ENCODE results near the gene CDK14. TPM values are rescaled to one million over a fixed set of nuclear protein-coding genes. Genes with fewer than 3 reads are reported as not detected.
A peak's percentile ranks its signal among the peaks of the same experiment; 100 is the strongest.

The CDK14 gene
- total RNA-seq (10 to 100 TPM in 4 of 5 donors, under 1 TPM in 1; 0.58 to 43.9 (median 12.8) TPM), polyA plus RNA-seq (10 to 100 TPM in 1 of 3 donors, 1 to 10 TPM in 2; 3.0 to 14.2 (median 8.3) TPM)
- long read RNA-seq, donor 1, result 0 reads
- long read RNA-seq, donor 2, full-length matches to known transcripts, result 2 of 2 reads
- long read RNA-seq, donor 2, partial matches to known transcripts, result 0 of 2 reads
- long read RNA-seq, donor 2, other reads (novel, unspliced or antisense), result 0 of 2 reads
- long read RNA-seq, donor 3, result 0 reads
- long read RNA-seq, donor 4, result 0 reads
- long read RNA-seq, donor 5, full-length matches to known transcripts, result 3 of 3 reads
- long read RNA-seq, donor 5, partial matches to known transcripts, result 0 of 3 reads
- long read RNA-seq, donor 5, other reads (novel, unspliced or antisense), result 0 of 3 reads
- long read RNA-seq, donor 6, full-length matches to known transcripts, result 4 of 29 reads
- long read RNA-seq, donor 6, partial matches to known transcripts, result 25 of 29 reads
- long read RNA-seq, donor 6, other reads (novel, unspliced or antisense), result 0 of 29 reads
- long read RNA-seq, donor 7, full-length matches to known transcripts, result 2 of 2 reads
- long read RNA-seq, donor 7, partial matches to known transcripts, result 0 of 2 reads
- long read RNA-seq, donor 7, other reads (novel, unspliced or antisense), result 0 of 2 reads
- long read RNA-seq, donor 8, full-length matches to known transcripts, result 1 of 1 reads
- long read RNA-seq, donor 8, partial matches to known transcripts, result 0 of 1 reads
- long read RNA-seq, donor 8, other reads (novel, unspliced or antisense), result 0 of 1 reads
- long read RNA-seq, donor 9, result 0 reads
- long read RNA-seq, donor 10, result 0 reads

DNA sequence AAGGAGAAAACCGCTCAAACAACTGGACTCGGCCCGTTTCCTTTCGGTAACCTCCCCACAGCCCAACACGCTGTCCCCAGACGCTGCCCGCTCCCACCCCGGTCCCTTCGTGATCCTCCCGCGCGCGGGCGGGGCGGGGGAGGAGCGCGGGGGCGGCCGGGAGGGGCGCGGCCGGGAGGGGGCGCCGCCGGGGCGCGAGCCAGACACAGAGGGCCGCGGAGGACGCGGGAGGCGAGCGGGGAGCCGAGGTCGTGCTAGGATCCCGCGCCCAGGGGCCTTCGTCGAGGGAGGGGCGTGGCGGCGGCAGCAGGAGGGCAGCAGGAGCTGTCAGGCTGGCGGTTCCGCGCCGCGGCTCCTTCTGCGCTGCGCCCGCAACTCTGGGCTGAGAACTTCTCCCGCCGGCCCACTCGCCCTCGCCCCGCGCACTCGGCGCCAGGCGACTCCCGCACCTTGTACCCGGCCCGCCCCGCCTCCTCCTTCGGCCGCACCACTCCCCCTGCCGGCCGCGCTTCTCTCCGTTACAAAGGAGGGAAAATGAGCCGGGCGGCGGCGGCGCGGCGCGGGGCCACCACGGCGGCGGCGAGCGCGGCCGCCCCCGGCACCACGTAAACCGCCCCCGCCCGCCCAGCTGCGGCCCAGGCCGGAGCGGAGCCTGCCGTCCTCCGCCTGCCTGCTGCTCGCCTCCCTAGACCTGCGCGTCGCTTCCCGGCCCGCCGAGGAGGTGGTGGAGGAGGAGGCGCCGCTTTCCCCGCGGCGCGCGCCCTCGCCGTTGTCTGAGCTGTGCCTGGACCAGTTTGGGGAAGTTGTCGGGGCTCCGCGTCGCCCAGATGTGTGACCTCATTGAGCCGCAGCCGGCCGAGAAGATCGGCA, at the start of gene CDK14:
Gene CDK14 (plus strand): TSS at position 521 of the 870 bp plus-strand sequence. CDS start 307 bp downstream, at position 828.
- H3K27me3 ChIP-seq, result no peaks in the 10 kb centered on the region
- DNase-seq, result peak; percentile 85 to 93
- intact Hi-C loops (cut with DNase I; ENCODE audit: low total_unique reads), result no loop called here
- no peaks in the 10 kb centered on the region for H3K36me3 ChIP-seq
- peaks cover 0 to 46% (median 20%) of the 10 kb centered on the region in 4 donors for H3K4me1 ChIP-seq
- H3K27ac ChIP-seq, result peak within 1 kb of the TSS; percentile 81 to 92 (median 84)
- no peaks in the 10 kb centered on the region for H3K9me3 ChIP-seq
- WGBS, 5 donors, result 1% methylated on average over 22 to 118 of the region's 118 CpGs
- peak within 1 kb of the TSS; percentile 79 to 94 (median 84) for H3K4me3 ChIP-seq
- TF ChIP-seq, protein P1, sequence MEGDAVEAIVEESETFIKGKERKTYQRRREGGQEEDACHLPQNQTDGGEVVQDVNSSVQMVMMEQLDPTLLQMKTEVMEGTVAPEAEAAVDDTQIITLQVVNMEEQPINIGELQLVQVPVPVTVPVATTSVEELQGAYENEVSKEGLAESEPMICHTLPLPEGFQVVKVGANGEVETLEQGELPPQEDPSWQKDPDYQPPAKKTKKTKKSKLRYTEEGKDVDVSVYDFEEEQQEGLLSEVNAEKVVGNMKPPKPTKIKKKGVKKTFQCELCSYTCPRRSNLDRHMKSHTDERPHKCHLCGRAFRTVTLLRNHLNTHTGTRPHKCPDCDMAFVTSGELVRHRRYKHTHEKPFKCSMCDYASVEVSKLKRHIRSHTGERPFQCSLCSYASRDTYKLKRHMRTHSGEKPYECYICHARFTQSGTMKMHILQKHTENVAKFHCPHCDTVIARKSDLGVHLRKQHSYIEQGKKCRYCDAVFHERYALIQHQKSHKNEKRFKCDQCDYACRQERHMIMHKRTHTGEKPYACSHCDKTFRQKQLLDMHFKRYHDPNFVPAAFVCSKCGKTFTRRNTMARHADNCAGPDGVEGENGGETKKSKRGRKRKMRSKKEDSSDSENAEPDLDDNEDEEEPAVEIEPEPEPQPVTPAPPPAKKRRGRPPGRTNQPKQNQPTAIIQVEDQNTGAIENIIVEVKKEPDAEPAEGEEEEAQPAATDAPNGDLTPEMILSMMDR (IDR thresholded peaks at IDR 0.05), result peak in 4 of 7 experiments; percentile 2 to 61 (median 13)
- TF ChIP-seq POLR2AphosphoS5 (IDR thresholded peaks at IDR 0.05), result no peak

DNA sequence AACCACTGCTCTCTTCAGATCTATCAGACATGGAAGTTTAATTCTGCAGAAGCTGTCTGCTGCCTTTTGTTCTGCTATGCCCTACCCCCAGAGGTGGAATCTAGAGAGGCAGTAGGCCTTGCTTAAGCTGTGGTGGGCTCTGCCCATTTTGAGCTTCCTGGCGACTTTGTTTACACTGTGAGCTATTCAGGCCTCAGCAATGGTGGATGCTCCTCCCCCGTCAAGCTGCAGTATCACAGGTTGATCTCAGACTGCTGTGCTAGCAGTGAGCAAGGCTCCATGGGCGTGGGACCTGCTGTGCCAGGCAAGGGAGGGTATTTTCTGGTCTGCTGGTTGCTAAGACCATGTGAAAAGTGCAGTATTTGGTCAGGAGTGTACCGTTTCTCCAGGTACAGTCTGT, 45.1 kb upstream of the CDK14 start:
- intact Hi-C loops (cut with DNase I; ENCODE audit: low total_unique reads), result loop anchor here (10.0 kb wide), 2 partner anchors 74 to 484 kb away; no protein-coding TSS in a partner anchor
- H3K4me3 ChIP-seq, result no peak overlapping the region
- H3K4me1 ChIP-seq, result no peaks in the 10 kb centered on the region
- H3K9me3 ChIP-seq, result no peaks in the 10 kb centered on the region
- H3K36me3 ChIP-seq, result no peaks in the 10 kb centered on the region
- TF ChIP-seq EP300 (IDR thresholded peaks at IDR 0.05), result no peak
- TF ChIP-seq, protein P1 (IDR thresholded peaks at IDR 0.05), result no peak
- TF ChIP-seq POLR2A (IDR thresholded peaks at IDR 0.05), result no peak
- no peak for TF ChIP-seq POLR2AphosphoS5 (IDR thresholded peaks at IDR 0.05)
- WGBS, 5 donors, result 21 to 68% (median 41%) methylated on average over 4 of the region's 4 CpGs
- DNase-seq, result peak in 1 of 2 donors; percentile 27
- no peaks in the 10 kb centered on the region for H3K27me3 ChIP-seq
- no peak overlapping the region for H3K27ac ChIP-seq

DNA sequence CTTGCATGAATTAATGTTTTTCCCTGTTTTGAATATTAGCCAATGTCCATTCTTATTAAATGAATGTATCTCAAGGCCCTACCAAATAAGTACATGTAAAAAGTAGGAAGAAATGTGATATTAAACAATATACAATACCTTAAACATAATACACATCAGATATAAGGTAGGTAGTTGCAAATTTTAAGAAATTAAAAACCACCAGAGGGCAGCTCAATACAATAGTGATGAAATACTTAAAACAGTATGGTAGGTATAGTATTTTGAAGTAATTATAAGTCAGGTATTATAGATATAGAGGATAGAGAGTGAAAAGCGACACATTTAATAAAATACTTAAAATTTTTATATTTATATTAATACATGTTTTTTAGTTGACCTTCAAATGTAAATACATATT, 43.6 kb upstream of the CDK14 start:
- Histone ChIP-seq H3K4me1 (no peaks in the 10 kb centered on the region), H3K4me3 (no peak overlapping the region), H3K9me3 (no peaks in the 10 kb centered on the region), H3K36me3 (no peaks in the 10 kb centered on the region), H3K27me3 (no peaks in the 10 kb centered on the region), H3K27ac (no peak overlapping the region)
- intact Hi-C loops (cut with DNase I; ENCODE audit: low total_unique reads), result loop anchor here (10.0 kb wide), 2 partner anchors 72 to 482 kb away; no protein-coding TSS in a partner anchor
- peak in 1 of 2 donors; percentile 18 for DNase-seq
- no peak for TF ChIP-seq POLR2AphosphoS5 (IDR thresholded peaks at IDR 0.05)
- TF ChIP-seq, protein P1 (IDR thresholded peaks at IDR 0.05), result peak in 3 of 7 experiments; percentile 13 to 29 (median 22)
- 54 to 85% (median 68%) methylated on average over 1 of the region's 1 CpG for WGBS, 5 donors

DNA sequence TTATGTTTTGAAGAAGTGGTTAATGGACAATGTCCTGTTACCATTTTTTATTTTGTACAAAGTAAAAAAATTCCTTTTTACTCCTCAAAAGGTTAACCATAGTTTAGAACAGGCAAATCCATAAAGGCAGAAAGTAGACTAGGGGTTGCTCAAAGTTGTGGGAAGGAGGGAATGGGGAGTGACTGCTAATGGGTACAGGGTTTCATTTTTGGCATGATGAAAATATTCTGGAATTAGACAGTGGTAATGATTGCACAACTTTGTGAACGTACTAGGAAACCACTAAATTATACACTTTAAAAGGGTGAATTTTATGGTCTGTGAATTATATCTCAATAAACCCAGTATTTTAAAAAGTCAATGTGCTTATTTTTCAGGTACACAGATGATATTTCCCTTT, 35.4 kb upstream of the CDK14 start:
- no peak overlapping the region for H3K4me3 ChIP-seq
- intact Hi-C loops (cut with DNase I; ENCODE audit: low total_unique reads), result no loop called here
- no peaks in the 10 kb centered on the region for H3K9me3 ChIP-seq
- 58 to 74% (median 65%) methylated on average over 1 of the region's 1 CpG for WGBS, 5 donors
- H3K36me3 ChIP-seq, result no peaks in the 10 kb centered on the region
- no peaks in the 10 kb centered on the region for H3K4me1 ChIP-seq
- TF ChIP-seq POLR2A (IDR thresholded peaks at IDR 0.05) (no peak), EP300 (IDR thresholded peaks at IDR 0.05) (no peak), POLR2AphosphoS5 (IDR thresholded peaks at IDR 0.05) (no peak)
- TF ChIP-seq, protein P1 (IDR thresholded peaks at IDR 0.05), result no peak
- no peak for DNase-seq
- H3K27me3 ChIP-seq, result no peaks in the 10 kb centered on the region
- H3K27ac ChIP-seq, result no peak overlapping the region

Measured in stomach (tissue), 19 donors.